ENCODE results near the gene EIF4E3. TPM values are rescaled to one million over a fixed set of nuclear protein-coding genes. Genes with fewer than 3 reads are reported as not detected.

The EIF4E3 gene
- total RNA-seq, 2 experiments from 2014 or later = 63.6 to 64.6 TPM

DNA sequence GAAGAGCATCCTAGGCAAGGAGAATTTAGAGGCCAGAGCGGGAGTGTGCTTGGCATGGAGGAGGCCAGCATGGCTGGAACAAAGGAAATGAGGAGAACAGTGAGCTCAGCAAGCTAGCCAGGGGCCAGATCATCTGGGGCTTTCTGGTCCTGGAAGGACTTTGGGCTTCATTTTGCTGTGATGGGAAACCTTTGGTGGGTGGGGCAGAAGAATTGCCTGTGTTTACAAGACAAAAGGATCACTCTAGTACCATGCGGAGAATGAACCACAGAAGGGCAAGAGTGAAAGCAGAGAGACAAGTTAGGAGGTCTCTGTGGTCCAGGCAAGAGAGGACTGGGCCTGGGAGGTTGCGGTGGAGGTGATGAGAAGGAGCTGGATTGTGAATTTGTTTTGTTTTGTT is 80.1 kb downstream of the EIF4E3 start:
- DNase-seq = no peak
- Mint-ChIP-seq H3K27me3 (no peaks in the 10 kb centered on the region), H3K4me3 (no peak overlapping the region), H3K36me3 (peaks cover 2% of the 10 kb centered on the region), H3K9me3 (no peaks in the 10 kb centered on the region), H3K27ac (no peak overlapping the region), H3K4me1 (no peaks in the 10 kb centered on the region)
- no peak for ATAC-seq (ENCODE audit: low read depth)
- POLR2A ChIA-PET = no interaction called here

DNA sequence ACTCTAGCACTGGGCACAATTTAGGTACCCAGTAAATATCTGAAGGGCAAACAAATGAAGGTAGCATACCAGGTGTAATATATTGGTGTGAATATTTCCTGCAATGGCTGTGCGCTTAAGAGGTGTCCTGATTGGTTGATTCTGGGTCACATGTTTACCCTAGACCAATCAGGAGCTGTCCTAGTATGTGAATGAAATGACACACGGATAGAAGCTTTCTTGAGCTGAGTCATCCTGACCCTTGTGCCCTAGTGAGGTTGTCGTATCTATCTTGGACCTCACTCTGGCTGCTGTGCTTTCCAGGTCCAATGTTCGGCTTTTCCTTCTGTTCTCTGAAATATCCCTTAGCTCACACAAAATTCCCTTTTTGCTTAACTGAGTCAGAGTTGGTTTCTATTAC is 83.5 kb downstream of the EIF4E3 start:
- ATAC-seq (ENCODE audit: low read depth) = no peak
- peaks cover 2% of the 10 kb centered on the region for H3K36me3 Mint-ChIP-seq

DNA sequence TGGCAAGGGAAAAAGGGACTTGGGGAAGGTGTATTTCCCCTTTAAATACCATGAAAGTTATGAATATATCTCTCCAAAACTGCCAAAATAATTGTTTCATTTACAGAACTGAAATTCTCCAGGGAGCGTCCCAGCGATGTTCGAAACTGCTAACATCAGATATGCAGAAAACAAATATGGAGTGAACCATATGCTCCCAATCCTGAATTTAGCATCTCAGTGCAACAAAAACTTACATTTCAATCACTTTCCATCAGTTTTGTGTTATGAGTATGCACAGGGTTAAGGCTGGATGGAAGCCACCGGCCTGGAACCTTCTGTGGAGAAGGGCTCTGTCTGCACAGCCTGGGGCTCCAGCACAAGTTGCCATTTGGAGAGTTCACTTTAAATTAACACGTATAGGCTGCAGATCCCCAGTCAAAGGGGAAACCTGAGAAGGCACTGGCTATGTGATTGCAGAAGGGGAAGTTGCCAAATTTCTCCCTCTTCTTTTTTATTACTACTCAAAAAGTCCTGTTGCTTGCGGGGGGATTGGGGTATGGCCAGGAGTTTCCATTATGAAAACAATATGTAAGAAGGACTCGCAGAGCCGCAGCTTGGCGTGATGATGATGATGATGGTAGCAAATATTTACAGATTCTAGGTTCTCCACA is 84.7 kb downstream of the EIF4E3 start:
- Mint-ChIP-seq H3K9me3 (no peaks in the 10 kb centered on the region), H3K27me3 (no peaks in the 10 kb centered on the region), H3K36me3 (no peaks in the 10 kb centered on the region), H3K4me1 (no peaks in the 10 kb centered on the region), H3K4me3 (no peak overlapping the region), H3K27ac (no peak overlapping the region)
- DNase-seq = no peak
- POLR2A ChIA-PET = no interaction called here
- ATAC-seq (ENCODE audit: low read depth) = no peak

More for the DNA sequence above, 83.5 kb downstream of the EIF4E3 start:
- no peak for DNase-seq
- Mint-ChIP-seq H3K27ac (no peak overlapping the region), H3K4me3 (no peak overlapping the region), H3K27me3 (no peaks in the 10 kb centered on the region), H3K4me1 (no peaks in the 10 kb centered on the region), H3K9me3 (no peaks in the 10 kb centered on the region)
- POLR2A ChIA-PET = no interaction called here

DNA sequence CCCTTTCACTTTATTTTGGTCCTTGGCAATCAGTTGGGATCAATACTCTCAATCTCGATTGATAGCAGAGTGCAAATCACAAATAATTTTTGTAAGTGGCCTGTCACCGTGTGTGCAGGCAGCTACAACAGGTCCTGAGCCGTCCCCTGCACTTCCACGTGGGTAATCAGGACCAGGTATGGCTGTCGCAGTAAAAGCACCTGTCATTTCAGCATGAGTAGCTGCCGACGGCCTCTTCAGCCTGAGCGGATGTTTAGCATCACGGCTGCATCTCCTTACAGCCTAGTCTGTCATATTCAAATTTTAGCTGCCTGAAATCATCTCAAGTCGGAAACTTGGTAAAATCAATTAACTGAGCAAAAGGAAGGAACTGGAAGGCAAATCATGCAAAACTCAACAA is 88.7 kb downstream of the EIF4E3 start:
- Mint-ChIP-seq H3K36me3 (no peaks in the 10 kb centered on the region), H3K27ac (no peak overlapping the region)
- POLR2A ChIA-PET = no interaction called here

DNA sequence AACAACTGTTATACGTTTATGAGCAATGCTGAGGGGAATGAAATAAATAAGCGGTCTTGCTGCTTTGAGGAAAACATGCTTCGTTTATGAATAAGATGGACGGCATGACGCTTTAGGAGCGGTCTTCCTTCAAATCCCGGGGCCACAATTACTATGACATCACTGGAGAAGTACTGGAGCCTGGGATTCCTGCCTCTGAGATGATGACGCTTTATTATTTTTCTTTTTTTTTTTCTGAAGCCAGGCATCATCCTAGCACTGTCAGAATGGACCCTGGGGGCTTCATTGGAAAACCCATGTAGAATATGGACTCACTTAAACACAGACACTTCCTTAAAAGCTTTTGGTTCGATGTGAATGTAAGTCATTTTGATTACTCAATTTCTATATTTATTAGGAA is 89.2 kb downstream of the EIF4E3 start:
- POLR2A ChIA-PET = no interaction called here
- Mint-ChIP-seq H3K4me3 (no peak overlapping the region), H3K4me1 (no peaks in the 10 kb centered on the region), H3K9me3 (no peaks in the 10 kb centered on the region), H3K36me3 (no peaks in the 10 kb centered on the region), H3K27me3 (no peaks in the 10 kb centered on the region), H3K27ac (no peak overlapping the region)
- DNase-seq = no peak
- ATAC-seq (ENCODE audit: low read depth) = no peak

More for the DNA sequence above, 88.7 kb downstream of the EIF4E3 start:
- Mint-ChIP-seq H3K4me3 (no peak overlapping the region), H3K9me3 (no peaks in the 10 kb centered on the region), H3K27me3 (no peaks in the 10 kb centered on the region), H3K4me1 (no peaks in the 10 kb centered on the region)
- DNase-seq (no peak), ATAC-seq (ENCODE audit: low read depth) (no peak)

DNA sequence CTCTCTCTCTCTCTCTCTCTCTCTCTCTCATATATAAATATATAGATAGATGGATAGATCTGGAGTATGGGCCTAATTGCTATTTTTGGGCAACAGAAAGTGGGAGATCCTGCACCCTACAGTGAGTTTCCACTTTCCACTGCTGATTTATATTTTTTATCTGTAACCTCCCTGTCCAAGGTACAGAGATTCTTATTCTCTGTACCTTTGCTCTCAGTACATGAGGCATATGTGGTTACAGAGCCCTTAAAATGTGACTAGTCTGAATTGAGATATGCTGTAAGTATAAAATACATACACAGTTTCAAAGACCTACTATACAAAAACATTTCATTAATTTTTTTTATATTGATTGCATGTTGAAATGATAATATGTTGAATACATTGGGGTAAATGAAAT is 90.5 kb downstream of the EIF4E3 start:
- H3K27me3 Mint-ChIP-seq = no peaks in the 10 kb centered on the region
- ATAC-seq (ENCODE audit: low read depth) = no peak
- no peak overlapping the region for H3K27ac Mint-ChIP-seq
- H3K36me3 Mint-ChIP-seq = no peaks in the 10 kb centered on the region
- no peaks in the 10 kb centered on the region for H3K4me1 Mint-ChIP-seq
- no peak for DNase-seq
- POLR2A ChIA-PET = no interaction called here
- H3K9me3 Mint-ChIP-seq = no peaks in the 10 kb centered on the region
- no peak overlapping the region for H3K4me3 Mint-ChIP-seq

DNA sequence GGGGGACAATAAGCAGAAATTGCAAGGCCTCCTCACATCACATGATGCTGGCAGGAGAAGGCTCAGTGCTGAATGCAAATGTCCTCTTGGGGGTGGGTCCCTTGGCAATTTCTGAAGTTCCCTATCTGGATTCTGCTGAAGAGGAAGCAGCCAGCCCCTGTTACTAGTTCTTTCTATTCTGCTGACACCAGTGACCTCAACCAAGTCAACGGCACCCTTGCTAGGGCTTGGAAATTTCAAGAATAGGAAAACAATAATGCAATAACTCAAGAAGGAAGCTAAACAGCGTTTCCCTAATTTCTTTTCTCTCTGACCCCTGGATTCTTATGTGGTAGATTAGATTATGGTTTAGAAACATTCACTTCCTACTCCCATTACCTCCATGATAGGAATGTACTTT is 95.5 kb downstream of the EIF4E3 start:
- H3K4me1 Mint-ChIP-seq = peaks cover 3% of the 10 kb centered on the region
- no peak for ATAC-seq (ENCODE audit: low read depth)
- H3K36me3 Mint-ChIP-seq = peaks cover 3% of the 10 kb centered on the region
- POLR2A ChIA-PET = no interaction called here
- H3K9me3 Mint-ChIP-seq = peaks cover 3% of the 10 kb centered on the region
- no peaks in the 10 kb centered on the region for H3K27me3 Mint-ChIP-seq
- no peak overlapping the region for H3K4me3 Mint-ChIP-seq
- H3K27ac Mint-ChIP-seq = no peak overlapping the region
- DNase-seq = no peak

DNA sequence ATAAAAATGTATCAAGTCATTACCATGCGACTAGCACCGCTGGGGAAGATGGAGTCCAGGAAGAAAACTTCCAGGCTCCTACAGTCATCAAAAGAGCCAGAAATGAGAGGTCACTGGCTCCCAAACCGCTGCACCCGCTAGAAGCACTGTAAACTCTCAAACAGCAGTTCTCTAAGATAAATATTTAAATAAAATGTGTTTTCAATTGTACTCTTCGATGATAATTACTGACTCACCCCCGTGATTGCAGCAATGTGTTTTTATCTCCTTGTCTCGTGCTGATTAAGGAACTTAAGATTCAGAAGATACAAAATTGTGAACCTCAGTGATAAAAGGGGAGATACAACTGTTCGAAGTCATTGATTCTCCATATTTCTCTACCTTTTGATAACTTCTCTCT is 95.9 kb downstream of the EIF4E3 start:
- ATAC-seq (ENCODE audit: low read depth) (no peak), DNase-seq (no peak)
- Mint-ChIP-seq H3K27ac (no peak overlapping the region), H3K4me3 (no peak overlapping the region), H3K36me3 (peaks cover 3% of the 10 kb centered on the region), H3K4me1 (peaks cover 3% of the 10 kb centered on the region), H3K27me3 (no peaks in the 10 kb centered on the region), H3K9me3 (peaks cover 3% of the 10 kb centered on the region)
- POLR2A ChIA-PET = no interaction called here

DNA sequence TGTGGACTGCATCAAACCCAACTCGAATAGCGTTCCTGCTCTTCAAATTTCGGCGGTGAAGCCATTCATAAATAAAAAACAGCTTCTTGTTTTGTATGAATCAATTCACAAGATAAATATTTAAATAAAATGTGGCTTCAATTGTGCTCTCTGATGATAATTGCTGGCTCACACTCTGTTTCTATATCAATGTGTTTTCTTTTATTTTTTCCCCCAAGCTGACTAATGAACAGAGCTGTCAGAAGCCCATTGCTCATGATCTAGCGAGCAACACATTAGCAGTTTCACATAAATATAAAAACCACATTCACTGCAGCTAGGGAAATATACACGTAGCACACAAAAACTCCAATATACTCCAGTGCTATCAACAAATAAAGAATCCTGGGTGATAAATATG is 96.7 kb downstream of the EIF4E3 start:
- POLR2A ChIA-PET = no interaction called here
- Mint-ChIP-seq H3K4me3 (no peak overlapping the region), H3K4me1 (peaks cover 3% of the 10 kb centered on the region), H3K9me3 (peaks cover 3% of the 10 kb centered on the region), H3K27ac (no peak overlapping the region), H3K27me3 (no peaks in the 10 kb centered on the region), H3K36me3 (peaks cover 3% of the 10 kb centered on the region)
- ATAC-seq (ENCODE audit: low read depth) (no peak), DNase-seq (no peak)

DNA sequence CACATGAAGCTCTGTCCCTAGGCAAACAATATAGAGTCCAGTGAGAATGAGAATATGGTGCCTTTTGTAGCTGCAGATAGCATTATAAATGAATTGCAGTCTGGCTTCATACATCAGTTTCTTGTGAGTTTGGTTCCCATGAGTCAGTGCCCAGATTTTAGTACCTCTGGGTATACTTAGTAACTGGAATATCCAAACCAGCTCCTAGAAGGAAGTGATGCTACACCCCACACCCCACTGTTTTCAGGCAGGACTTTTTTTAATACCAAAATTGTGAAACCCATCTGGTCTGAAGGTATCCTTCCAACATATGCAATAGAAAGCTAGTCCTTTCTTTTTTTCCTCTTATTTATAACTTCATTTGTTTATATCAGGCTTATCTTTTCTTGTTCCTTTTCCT is 99.5 kb downstream of the EIF4E3 start:
- H3K27ac Mint-ChIP-seq = no peak overlapping the region
- no peak for ATAC-seq (ENCODE audit: low read depth)
- H3K36me3 Mint-ChIP-seq = peaks cover 3% of the 10 kb centered on the region
- H3K4me1 Mint-ChIP-seq = peaks cover 3% of the 10 kb centered on the region
- no peaks in the 10 kb centered on the region for H3K27me3 Mint-ChIP-seq
- H3K4me3 Mint-ChIP-seq = no peak overlapping the region
- POLR2A ChIA-PET = no interaction called here
- peaks cover 3% of the 10 kb centered on the region for H3K9me3 Mint-ChIP-seq
- no peak for DNase-seq

Other genes with a start within 250 kb of the EIF4E3 start
- gene FOXP1, start 141.7 kb downstream of the EIF4E3 start, total RNA-seq = 100 to 1,000 TPM; 178 TPM
- gene GPR27, start 28.5 kb upstream of the EIF4E3 start, total RNA-seq = under 1 TPM; 0.17 to 0.28 TPM
- not detected for gene PROK2, start 59.7 kb upstream of the EIF4E3 start, total RNA-seq

All from activated naive CD8-positive, alpha-beta T cell treated with anti-CD3 and anti-CD28 coated beads, Interleukin-2, amount 10 ng/mL, durations not matched to agents 7 days and 5 days (primary cell).